ENCODE results near the gene NEB.

NEB gene

GRCh38 chr2:151438506-151438905, 295.8 kb downstream of the NEB start:
- no peak for DNase-seq

- DNase-seq = peak; percentile 17
These were observed 296.6 kb downstream of the NEB start for GRCh38 chr2:151437630-151438029.
